Duodenal mucosa (tissue), 2 donors: ENCODE measurements around the gene THY1.

Experiments
- H3K27ac ChIP-seq: one replicate; pipeline ENCODE4 v1.7.0; 2013; ENCODE audit warnings: low read depth, low read length
- H3K27me3 ChIP-seq, 2 donors: one replicate each; pipeline ENCODE4 v1.7.0; 2013; ENCODE audit warnings: low read length in 2 of 2, control low read depth in 1 of 2; ENCODE audit not compliant: insufficient read depth in 2 of 2, control insufficient read depth in 1 of 2
- H3K36me3 ChIP-seq, 2 donors: one replicate each; pipeline ENCODE4 v1.7.0; 2013; ENCODE audit warnings: low read length in 2 of 2, control low read depth in 1 of 2; ENCODE audit not compliant: insufficient read depth in 2 of 2, control insufficient read depth in 1 of 2
- H3K4me1 ChIP-seq, 2 donors: one replicate each; pipeline ENCODE4 v1.7.0; 2013; ENCODE audit warnings: low read length in 2 of 2, control low read depth in 1 of 2; ENCODE audit not compliant: insufficient read depth in 2 of 2, control insufficient read depth in 1 of 2
- H3K4me3 ChIP-seq, 2 donors: one replicate each; pipeline ENCODE4 v1.7.0; 2013; ENCODE audit warnings: low read length in 2 of 2, low read depth in 1 of 2
- H3K9ac ChIP-seq, 2 donors: one replicate each; pipeline ENCODE4 v1.7.0; 2013; ENCODE audit warnings: low read length in 2 of 2, low read depth in 1 of 2
- H3K9me3 ChIP-seq, 2 donors: one replicate each; pipeline ENCODE4 v1.7.0; 2013; ENCODE audit warnings: low read length in 2 of 2, control low read depth in 1 of 2; ENCODE audit not compliant: control insufficient read depth in 1 of 2

Gene THY1

GRCh38 chr11:119422809-119423508 is at the start of gene THY1:
TSS of gene THY1 (minus strand) at chr11:119423172. CDS start at chr11:119420905, 2,267 bp downstream.
- Histone ChIP-seq H3K27ac (peak within 1 kb of the TSS; percentile 8), H3K27me3 (peaks cover 26 to 46% of the 10 kb centered on the region in 2 donors), H3K4me1 (no peaks in the 10 kb centered on the region), H3K9me3 (no peaks in the 10 kb centered on the region), H3K4me3 (peak within 1 kb of the TSS; percentile 52 to 57), H3K36me3 (no peaks in the 10 kb centered on the region), H3K9ac (no peak within 1 kb of the TSS)

- Histone ChIP-seq H3K36me3 (no peaks in the 10 kb centered on the region), H3K9ac (no peak overlapping the region), H3K4me3 (no peak overlapping the region), H3K27me3 (peaks cover 0 to 4% of the 10 kb centered on the region in 2 donors), H3K4me1 (no peaks in the 10 kb centered on the region), H3K9me3 (no peaks in the 10 kb centered on the region), H3K27ac (no peak overlapping the region)
Measured at GRCh38 chr11:119472186-119472855, 49.3 kb upstream of the THY1 start.

- no peak overlapping the region for H3K27ac ChIP-seq
- H3K4me3 ChIP-seq: no peak overlapping the region
- peaks cover 0 to 3% of the 10 kb centered on the region in 2 donors for H3K9me3 ChIP-seq
- no peaks in the 10 kb centered on the region for H3K36me3 ChIP-seq
- peaks cover 0 to 4% of the 10 kb centered on the region in 2 donors for H3K27me3 ChIP-seq
- no peaks in the 10 kb centered on the region for H3K4me1 ChIP-seq
- no peak overlapping the region for H3K9ac ChIP-seq
Measured at GRCh38 chr11:119471329-119471728, 48.4 kb upstream of the THY1 start.

GRCh38 chr11:119470317-119471291 is 47.6 kb upstream of the THY1 start:
- H3K4me1 ChIP-seq: no peaks in the 10 kb centered on the region
- no peak overlapping the region for H3K27ac ChIP-seq
- no peak overlapping the region for H3K9ac ChIP-seq

GRCh38 chr11:119469506-119469905 is 46.5 kb upstream of the THY1 start:
- Histone ChIP-seq H3K27ac (no peak overlapping the region), H3K9me3 (peaks cover 0 to 6% of the 10 kb centered on the region in 2 donors), H3K4me1 (no peaks in the 10 kb centered on the region), H3K27me3 (peaks cover 0 to 4% of the 10 kb centered on the region in 2 donors), H3K36me3 (no peaks in the 10 kb centered on the region), H3K9ac (no peak overlapping the region), H3K4me3 (no peak overlapping the region)

More at GRCh38 chr11:119470317-119471291, 47.6 kb upstream of the THY1 start:
- Histone ChIP-seq H3K9me3 (peaks cover 0 to 6% of the 10 kb centered on the region in 2 donors), H3K4me3 (no peak overlapping the region), H3K27me3 (peaks cover 0 to 4% of the 10 kb centered on the region in 2 donors), H3K36me3 (no peaks in the 10 kb centered on the region)

GRCh38 chr11:119468511-119468910 is 45.5 kb upstream of the THY1 start:
- H3K9me3 ChIP-seq: peaks cover 0 to 6% of the 10 kb centered on the region in 2 donors
- no peak overlapping the region for H3K27ac ChIP-seq
- H3K4me1 ChIP-seq: no peaks in the 10 kb centered on the region
- H3K4me3 ChIP-seq: no peak overlapping the region
- peaks cover 0 to 4% of the 10 kb centered on the region in 2 donors for H3K27me3 ChIP-seq
- no peak overlapping the region for H3K9ac ChIP-seq
- H3K36me3 ChIP-seq: no peaks in the 10 kb centered on the region

GRCh38 chr11:119461229-119461963 is 38.4 kb upstream of the THY1 start:
- no peaks in the 10 kb centered on the region for H3K36me3 ChIP-seq
- H3K4me3 ChIP-seq: no peak overlapping the region

GRCh38 chr11:119460582-119460981 is 37.6 kb upstream of the THY1 start:
- no peak overlapping the region for H3K9ac ChIP-seq
- H3K36me3 ChIP-seq: no peaks in the 10 kb centered on the region
- no peak overlapping the region for H3K4me3 ChIP-seq
- H3K27me3 ChIP-seq: no peaks in the 10 kb centered on the region
- no peaks in the 10 kb centered on the region for H3K4me1 ChIP-seq
- H3K27ac ChIP-seq: no peak overlapping the region
- no peaks in the 10 kb centered on the region for H3K9me3 ChIP-seq

More at GRCh38 chr11:119461229-119461963, 38.4 kb upstream of the THY1 start:
- peaks cover 0 to 4% of the 10 kb centered on the region in 2 donors for H3K9me3 ChIP-seq
- H3K9ac ChIP-seq: no peak overlapping the region
- no peak overlapping the region for H3K27ac ChIP-seq
- H3K27me3 ChIP-seq: no peaks in the 10 kb centered on the region
- no peaks in the 10 kb centered on the region for H3K4me1 ChIP-seq

- Histone ChIP-seq H3K36me3 (no peaks in the 10 kb centered on the region), H3K27ac (no peak overlapping the region), H3K4me1 (no peaks in the 10 kb centered on the region)
Measured at GRCh38 chr11:119460097-119460496, 37.1 kb upstream of the THY1 start.

More at GRCh38 chr11:119460097-119460496, 37.1 kb upstream of the THY1 start:
- Histone ChIP-seq H3K27me3 (no peaks in the 10 kb centered on the region), H3K4me3 (no peak overlapping the region), H3K9me3 (no peaks in the 10 kb centered on the region), H3K9ac (no peak overlapping the region)
